GM10248 (cell line): Measurements from ENCODE around the gene CHST8.

Experiments used
- CTCF ChIA-PET: fragments of 300-600 bp; sonication (Branson Sonifier 250); formaldehyde crosslinking; extraction: SDS; loops from one replicate; lab custom pipeline; 2021; ENCODE audit warnings: antibody characterized with exemption; lab: Yijun Ruan, JAX
- POLR2A ChIA-PET: fragments of 350-650 bp; sonication (Branson Sonifier 250); formaldehyde crosslinking; extraction: SDS; loops from one replicate; lab custom pipeline; 2020; ENCODE audit warnings: antibody characterized with exemption; lab: Yijun Ruan, JAX
- DNase-seq: peaks from one replicate; pipeline ENCODE4 v3.0.0; 2012; ENCODE audit errors: extremely low spot score
- TF ChIP-seq, protein P1 (sequence below): IDR thresholded peaks from 2 replicates; pipeline ENCODE4 v1.5.1; 2012; ENCODE audit warnings: mild to moderate bottlenecking, low read depth; ENCODE audit errors: extremely low read depth, missing control alignments, control extremely low read depth

Gene CHST8

DNA sequence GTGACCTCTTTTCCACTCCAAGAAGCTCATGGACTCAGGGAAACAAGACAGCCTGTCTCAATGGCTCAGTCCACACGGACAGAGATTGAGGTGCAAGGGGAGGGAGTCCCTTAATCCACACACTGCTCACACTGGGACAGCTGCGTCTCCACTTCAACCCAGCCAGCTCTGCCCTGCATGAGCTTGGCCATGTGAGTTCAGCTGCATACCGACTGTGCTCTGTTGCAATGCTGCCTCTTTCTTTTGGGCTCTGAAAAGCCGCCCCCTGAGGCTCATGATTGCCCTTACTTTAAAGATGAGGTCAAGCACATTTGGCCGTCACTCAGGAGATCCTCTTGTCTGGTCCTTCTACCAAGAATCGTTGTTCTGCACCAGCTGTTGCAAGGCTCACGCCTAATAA is 110.1 kb downstream of the CHST8 start:
- ChIA-PET POLR2A (no interaction called here), CTCF (no interaction called here)
- DNase-seq: no peak
- TF ChIP-seq, protein P1, sequence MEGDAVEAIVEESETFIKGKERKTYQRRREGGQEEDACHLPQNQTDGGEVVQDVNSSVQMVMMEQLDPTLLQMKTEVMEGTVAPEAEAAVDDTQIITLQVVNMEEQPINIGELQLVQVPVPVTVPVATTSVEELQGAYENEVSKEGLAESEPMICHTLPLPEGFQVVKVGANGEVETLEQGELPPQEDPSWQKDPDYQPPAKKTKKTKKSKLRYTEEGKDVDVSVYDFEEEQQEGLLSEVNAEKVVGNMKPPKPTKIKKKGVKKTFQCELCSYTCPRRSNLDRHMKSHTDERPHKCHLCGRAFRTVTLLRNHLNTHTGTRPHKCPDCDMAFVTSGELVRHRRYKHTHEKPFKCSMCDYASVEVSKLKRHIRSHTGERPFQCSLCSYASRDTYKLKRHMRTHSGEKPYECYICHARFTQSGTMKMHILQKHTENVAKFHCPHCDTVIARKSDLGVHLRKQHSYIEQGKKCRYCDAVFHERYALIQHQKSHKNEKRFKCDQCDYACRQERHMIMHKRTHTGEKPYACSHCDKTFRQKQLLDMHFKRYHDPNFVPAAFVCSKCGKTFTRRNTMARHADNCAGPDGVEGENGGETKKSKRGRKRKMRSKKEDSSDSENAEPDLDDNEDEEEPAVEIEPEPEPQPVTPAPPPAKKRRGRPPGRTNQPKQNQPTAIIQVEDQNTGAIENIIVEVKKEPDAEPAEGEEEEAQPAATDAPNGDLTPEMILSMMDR: no peak

DNA sequence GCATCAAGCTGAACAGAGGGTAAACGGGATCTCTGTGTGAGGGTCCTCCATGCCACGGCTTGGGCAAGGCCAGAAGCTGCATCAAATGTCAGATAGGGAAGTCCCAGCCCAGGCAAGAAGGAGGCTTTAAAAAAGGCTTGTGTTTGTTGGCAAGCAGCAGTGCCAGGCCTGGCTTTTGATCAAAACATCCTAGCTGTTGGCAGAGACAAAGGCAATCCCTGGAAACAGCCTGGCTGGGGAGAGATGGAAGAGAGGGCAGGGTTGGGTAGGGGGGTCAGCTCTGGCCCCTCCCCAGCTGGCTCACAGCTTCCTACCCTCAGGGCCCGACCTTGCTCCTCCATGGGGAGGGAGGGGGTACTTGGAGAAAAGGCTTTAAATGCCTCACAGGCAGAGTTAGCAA is 113.2 kb downstream of the CHST8 start:
- ChIA-PET CTCF (no interaction called here), POLR2A (no interaction called here)
- TF ChIP-seq, protein P1: no peak
- DNase-seq: no peak

DNA sequence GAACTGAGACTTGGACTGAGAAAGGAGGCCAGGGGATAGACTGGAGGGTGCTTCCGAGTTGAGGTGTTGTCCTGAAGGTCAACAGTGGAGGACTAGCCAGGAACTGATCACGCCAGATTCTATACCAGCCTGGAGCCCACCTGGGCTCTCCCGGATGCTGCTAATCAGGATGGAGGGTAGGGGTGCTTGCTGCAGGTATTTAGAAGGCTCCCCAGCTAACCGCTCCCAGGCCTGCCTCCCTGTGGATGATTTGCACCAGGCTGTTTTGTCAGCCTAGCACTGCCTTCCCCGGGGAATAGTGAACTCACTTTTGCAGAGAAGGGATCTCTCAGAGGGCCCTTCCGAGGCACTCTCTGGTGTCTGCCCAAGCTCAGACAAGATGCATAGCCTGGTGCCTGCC is 114.4 kb downstream of the CHST8 start:
- CTCF ChIA-PET: interaction anchor here (1.2 kb wide), 1 partner anchor 306 kb away, joined by 4 read pairs; no protein-coding TSS in a partner anchor
- POLR2A ChIA-PET: no interaction called here
- TF ChIP-seq, protein P1: no peak
- DNase-seq: no peak

DNA sequence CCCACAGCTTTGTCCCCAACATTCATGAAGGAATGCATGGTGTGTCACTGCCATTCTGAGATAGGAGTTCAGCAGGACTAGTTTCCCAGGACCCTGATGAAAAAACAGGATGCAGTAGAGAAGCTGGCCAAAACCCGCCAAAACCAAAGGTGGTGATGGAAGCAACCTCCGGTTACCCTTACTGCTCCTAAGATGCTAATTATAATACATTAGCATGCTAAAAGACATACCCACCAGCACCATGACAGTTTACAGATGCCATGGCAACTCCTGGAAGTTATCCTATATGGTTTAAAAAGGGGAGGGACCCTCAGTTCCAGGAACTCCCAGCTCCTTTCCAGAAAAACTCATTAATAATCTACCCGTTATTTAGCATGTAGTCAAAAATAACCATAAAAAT is 115.0 kb downstream of the CHST8 start:
- ChIA-PET POLR2A (no interaction called here), CTCF (interaction anchor here (1.2 kb wide), 1 partner anchor 306 kb away, joined by 4 read pairs; no protein-coding TSS in a partner anchor)
- no peak for DNase-seq
- TF ChIP-seq, protein P1: no peak

DNA sequence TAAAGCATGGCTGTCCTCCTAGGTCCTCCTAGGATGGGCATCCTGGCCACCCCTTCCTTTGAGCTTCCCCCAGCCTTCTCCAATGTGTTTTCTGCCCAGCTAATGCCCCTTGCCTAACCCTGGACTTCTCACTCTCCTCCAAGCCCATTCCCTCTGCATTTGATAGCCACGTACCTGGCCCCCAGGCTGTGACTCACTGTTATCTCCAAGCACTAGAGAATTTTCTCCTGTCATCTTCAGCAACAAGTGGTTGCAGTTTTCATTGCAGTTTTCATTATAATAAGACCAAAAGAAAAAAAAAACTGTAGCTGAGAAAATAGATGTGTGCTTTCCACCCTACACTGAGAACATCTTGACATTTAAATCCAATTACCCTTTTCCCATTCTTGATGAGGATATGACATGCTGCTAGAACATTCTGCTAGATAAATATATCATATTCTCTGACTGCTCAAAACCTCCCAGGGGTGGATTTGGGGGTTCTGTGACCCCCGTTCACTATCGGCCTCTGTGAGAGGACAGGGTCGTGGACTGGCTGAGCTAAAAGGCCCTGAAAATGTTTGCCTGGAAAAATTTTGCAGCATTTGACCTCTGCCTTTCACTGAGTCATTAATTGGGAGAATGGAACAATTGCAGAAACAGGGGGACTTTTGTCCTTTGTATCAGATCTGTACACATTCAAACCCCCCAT is 116.1 kb downstream of the CHST8 start:
- ChIA-PET CTCF (interaction anchor here (1.1 to 1.2 kb wide), 2 partner anchors 9 to 307 kb away, joined by 3 to 4 read pairs; no protein-coding TSS in a partner anchor), POLR2A (interaction anchor here (0.6 kb wide), 1 partner anchor 514 kb away, joined by 3 read pairs; no protein-coding TSS in a partner anchor)
- TF ChIP-seq, protein P1: no peak
- no peak for DNase-seq

DNA sequence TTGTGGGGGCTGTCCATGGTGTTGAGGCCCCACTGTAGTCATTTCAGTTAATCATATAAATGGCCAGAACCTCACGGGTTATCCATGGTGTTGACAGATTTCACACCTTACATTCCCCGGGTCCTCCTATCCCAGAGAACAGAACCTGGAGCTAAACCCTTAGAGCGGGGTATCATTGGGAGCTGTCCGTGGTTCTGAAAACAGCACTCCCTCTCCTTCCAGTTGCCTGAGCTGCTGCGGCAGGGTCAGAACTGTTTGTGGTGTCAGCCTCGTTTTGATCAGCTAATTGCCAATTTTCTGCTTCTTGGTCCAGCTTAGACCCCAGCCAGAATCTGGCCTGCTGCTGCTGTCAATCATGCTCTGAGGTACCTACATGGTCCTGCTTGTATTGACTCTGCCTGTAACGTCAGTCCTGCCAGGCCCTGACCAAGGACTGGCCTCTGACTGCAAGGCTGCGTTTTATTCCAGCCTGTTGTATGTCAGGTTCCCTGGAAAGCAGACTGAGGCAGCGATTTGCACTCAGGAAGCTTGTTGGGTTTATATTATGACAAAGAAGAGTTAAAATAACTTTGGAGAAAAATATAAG is 119.2 kb downstream of the CHST8 start:
- no peak for DNase-seq
- CTCF ChIA-PET: interaction anchor here (1.5 to 2.2 kb wide), 2 partner anchors 37 to 356 kb away, joined by 4 to 6 read pairs; no protein-coding TSS in a partner anchor
- POLR2A ChIA-PET: no interaction called here
- TF ChIP-seq, protein P1: no peak
